Measurements from ENCODE around the gene RNF208. TPM values are rescaled to one million over a fixed set of nuclear protein-coding genes. Genes with fewer than 3 reads are reported as not detected.
A peak's percentile ranks its signal among the peaks of the same experiment; 100 is the strongest.

RNF208 gene
- total and polyA plus RNA-seq, 9 of the 15 experiments (the other 6 are each of a cell fraction or from before 2014, with no cell fraction given): 0.15 to 6.9 (median 0.50) TPM; not detected in 2

GRCh38 chr9:137223078-137223970 is 1.3 kb upstream of the RNF208 start (continued):
- TF ChIP-seq MYC (IDR thresholded peaks at IDR 0.05; ENCODE audit: low read depth, low read length) (peak; percentile 81), MYC (CRISPR knock-in tag; IDR thresholded peaks at IDR 0.05; ENCODE audit: borderline replicate concordance, low read depth) (peak; percentile 37; the same call in 1 of the 2 replicates), PYGO2 (tag; IDR thresholded peaks at IDR 0.05) (no peak), ZNF57 (CRISPR knock-in tag; IDR thresholded peaks at IDR 0.05) (no peak), SRF (CRISPR knock-in tag; IDR thresholded peaks at IDR 0.05) (no peak), ZBTB2 (IDR thresholded peaks at IDR 0.05) (peak; percentile 97), FOXP1 (CRISPR knock-in tag; IDR thresholded peaks at IDR 0.05) (no peak), ZBTB1 (CRISPR knock-in tag; IDR thresholded peaks at IDR 0.05; ENCODE audit: borderline replicate concordance, low read depth) (0 out of 2 replicates have a peak, but pooled peaks have one; percentile 6), CTBP1 (IDR thresholded peaks at IDR 0.05; ENCODE audit: borderline replicate concordance) (peak; percentile 44), SRSF7 (optimal IDR thresholded peaks at IDR 0.05; ENCODE audit: low read depth, low read length) (no peak), ARID4B (CRISPR knock-in tag; IDR thresholded peaks at IDR 0.05) (no peak), ZNF354B (CRISPR knock-in tag; IDR thresholded peaks at IDR 0.05) (no peak), CEBPZ (IDR thresholded peaks at IDR 0.05; ENCODE audit: borderline replicate concordance, low read depth, low read length) (no peak), ZNF121 (CRISPR knock-in tag; conservative IDR thresholded peaks at IDR 0.05) (no peak), ZNF655 (CRISPR knock-in tag; IDR thresholded peaks at IDR 0.05) (no peak), HOXB6 (CRISPR knock-in tag; IDR thresholded peaks at IDR 0.05; ENCODE audit: borderline replicate concordance) (no peak)

Measured in K562 (cell line).